A549 (cell line): ENCODE data around the gene HSD3B7. TPM values are rescaled to one million over a fixed set of nuclear protein-coding genes. Genes with fewer than 3 reads are reported as not detected.

Experiments used
- ATAC-seq, 2 experiments: fragments of 200-7000 bp in 1 of 2; fragments of >200 bp in 1 of 2; cut with Nextera tagmentation in 1 of 2; cut with Tn5 transposase in 1 of 2; 3 replicates each; pipeline versions ENCODE4 v1.8.0 to v1.9.1; 2018 to 2020; ENCODE audit warnings: mild to moderate bottlenecking in 1 of 2, moderate library complexity in 1 of 2
- CTCF ChIA-PET: fragments of 300-600 bp; sonication (Branson Sonifier 250); formaldehyde crosslinking; extraction: SDS; loops from one replicate; lab custom pipeline; 2021; ENCODE audit warnings: antibody characterized with exemption, inconsistent platforms; lab: Yijun Ruan, JAX
- POLR2A ChIA-PET: fragments of 350-600 bp; formaldehyde crosslinking; extraction: SDS; loops from one replicate; lab custom pipeline; 2021; ENCODE audit warnings: antibody characterized with exemption, inconsistent platforms; lab: Yijun Ruan, JAX
- DNase-seq, 2 experiments: peaks; one replicate each; pipeline versions ENCODE4 v3.0.0 to v3.0.0-alpha.2; 2011 to 2016; ENCODE audit warnings: low read depth in 1 of 2, low spot score in 1 of 2
- FAIRE-seq: peaks from 2 replicates; lab custom pipeline; 2011; peaks lifted over from hg19 to GRCh38; lab: Jason Lieb, UNC
- H3K27ac ChIP-seq, 2 experiments: fragments of >200 bp; sonication (Bioruptor Twin); formaldehyde crosslinking; 3 replicates each; pipeline ENCODE4 v1.5.1; 2016 to 2017
- H3K4me1 ChIP-seq: fragments of >200 bp; sonication (Bioruptor Twin); formaldehyde crosslinking; 3 replicates; pipeline ENCODE4 v1.6.1; 2016
- H3K4me2 ChIP-seq: fragments of >200 bp; sonication (Bioruptor Twin); formaldehyde crosslinking; 3 replicates; pipeline ENCODE4 v1.6.1; 2016
- H3K4me3 ChIP-seq: fragments of >200 bp; sonication (Bioruptor Twin); formaldehyde crosslinking; 3 replicates; pipeline ENCODE4 v1.5.1; 2016
- H3K9me3 ChIP-seq: fragments of >200 bp; sonication (Bioruptor Twin); formaldehyde crosslinking; 3 replicates; pipeline ENCODE4 v1.6.1; 2016
- CBX8 ChIP-seq: fragments of 200-600 bp; sonication (generic); IDR thresholded peaks from 2 replicates; pipeline ENCODE4 v1.6.1; 2016
- CHD2 ChIP-seq: fragments of 150-350 bp; IDR thresholded peaks from 2 replicates; pipeline ENCODE4 v1.6.1; 2014; ENCODE audit warnings: low read length; ENCODE audit not compliant: partially characterized antibody
- CTCF ChIP-seq: fragments of >200 bp; sonication (Bioruptor Twin); formaldehyde crosslinking; IDR thresholded peaks from 3 replicates; pipeline ENCODE4 v1.5.1; 2016
- EP300 ChIP-seq, 2 experiments: fragments of >200 bp; sonication (Bioruptor Twin); formaldehyde crosslinking; IDR thresholded peaks; 2 replicates in 1 of 2; 3 replicates in 1 of 2; pipeline ENCODE4 v1.6.1; 2016 to 2017
- ESRRA ChIP-seq: fragments of 150-350 bp; IDR thresholded peaks from 2 replicates; pipeline ENCODE4 v1.6.1; 2014; ENCODE audit warnings: mild to moderate bottlenecking, low read length, borderline replicate concordance
- FOXS1 ChIP-seq: fragments of 250-450 bp; sonication (Bioruptor Pico); IDR thresholded peaks from 2 replicates; pipeline ENCODE4 v1.5.0; 2020; ENCODE audit warnings: mild to moderate bottlenecking, moderate library complexity
- HEYL ChIP-seq: fragments of 250-450 bp; sonication (Bioruptor Pico); IDR thresholded peaks from 2 replicates; pipeline ENCODE4 v1.8.0; 2021; ENCODE audit warnings: mild to moderate bottlenecking, moderate library complexity
- HMGXB4 ChIP-seq: fragments of 250-450 bp; sonication (Bioruptor Pico); IDR thresholded peaks from 2 replicates; pipeline ENCODE4 v1.5.0; 2021; ENCODE audit warnings: mild to moderate bottlenecking, moderate library complexity, borderline replicate concordance
- HOXB13 ChIP-seq: fragments of 250-450 bp; sonication (Bioruptor Pico); IDR thresholded peaks from 2 replicates; pipeline ENCODE4 v1.5.0; 2020; ENCODE audit warnings: low read depth, mild to moderate bottlenecking, moderate library complexity
- MAFK ChIP-seq: fragments of 450-650 bp; IDR thresholded peaks from 2 replicates; pipeline ENCODE4 v1.6.1; 2014; ENCODE audit not compliant: partially characterized antibody
- MAX ChIP-seq: IDR thresholded peaks from 2 replicates; pipeline ENCODE4 v1.6.1; 2012
- NFE2L2 ChIP-seq: fragments of 150-350 bp; conservative IDR thresholded peaks from 2 replicates; pipeline ENCODE4 v1.6.1; 2014; ENCODE audit warnings: low read length
- TFCP2L1 ChIP-seq: fragments of 250-450 bp; sonication (Bioruptor Pico); IDR thresholded peaks from 2 replicates; pipeline ENCODE4 v1.5.0; 2021; ENCODE audit warnings: mild to moderate bottlenecking
- ZFP36 ChIP-seq: fragments of 450-650 bp; IDR thresholded peaks from 2 replicates; pipeline ENCODE4 v1.6.1; 2014; ENCODE audit warnings: borderline replicate concordance; ENCODE audit not compliant: partially characterized antibody
- ZSCAN20 ChIP-seq: fragments of 250-450 bp; sonication (Bioruptor Pico); IDR thresholded peaks from 2 replicates; pipeline ENCODE4 v1.8.0; 2022; ENCODE audit warnings: mild to moderate bottlenecking, moderate library complexity
- WGBS: methylation state at CpG from one replicate; pipeline ENCODE4 v1.1.6; 2017; ENCODE audit errors: missing lambda C conversion rate; 5-methylcytosine and 5-hydroxymethylcytosine counted together
- polyA plus RNA-seq, 4 experiments: library from polyadenylated mRNA; depleted of rRNA in 3 of 4; stranded (reverse); fragments of >200 nt; fragmentation: RNase III in 1 of 4; extraction: RNeasy Plus Mini Kit Qiagen cat#74134 plus additional on column Dnase treatment in 1 of 4; gene quantifications; 2 replicates in 3 of 4; 3 replicates in 1 of 4; pipeline ENCODE4 v1.2.3, GENCODE V29; 2011 to 2017
- TF ChIP-seq, protein P1 (sequence below): fragments of 200-600 bp; sonication (generic); IDR thresholded peaks from 2 replicates; pipeline ENCODE4 v1.6.1; 2016; ENCODE audit warnings: antibody characterized with exemption, mild to moderate bottlenecking, moderate library complexity

HSD3B7 gene
- polyA plus RNA-seq, 2 of the 4 experiments (the other 2 are of a cell fraction) = 10.5 to 19.7 TPM

GRCh38 chr16:30986129-30986991 lies 1.4 kb downstream of the HSD3B7 start:
- 89% methylated on average over 19 of the region's 29 CpGs for WGBS
- no peak for FAIRE-seq
- no peak for DNase-seq

DNA sequence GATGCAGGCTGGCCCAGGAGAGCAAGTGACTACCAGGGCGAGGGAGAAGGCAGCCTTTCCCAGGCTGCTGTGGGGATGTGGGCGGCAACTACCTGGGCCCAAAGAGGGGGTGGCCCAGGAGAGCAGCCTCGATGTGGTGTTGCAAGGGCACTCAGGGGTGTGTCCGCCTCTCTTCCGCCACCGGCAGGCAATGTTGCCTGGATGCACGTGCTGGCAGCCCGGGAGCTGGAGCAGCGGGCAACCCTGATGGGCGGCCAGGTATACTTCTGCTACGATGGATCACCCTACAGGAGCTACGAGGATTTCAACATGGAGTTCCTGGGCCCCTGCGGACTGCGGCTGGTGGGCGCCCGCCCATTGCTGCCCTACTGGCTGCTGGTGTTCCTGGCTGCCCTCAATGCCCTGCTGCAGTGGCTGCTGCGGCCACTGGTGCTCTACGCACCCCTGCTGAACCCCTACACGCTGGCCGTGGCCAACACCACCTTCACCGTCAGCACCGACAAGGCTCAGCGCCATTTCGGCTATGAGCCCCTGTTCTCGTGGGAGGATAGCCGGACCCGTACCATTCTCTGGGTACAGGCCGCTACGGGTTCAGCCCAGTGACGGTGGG lies 2.7 kb downstream of the HSD3B7 start:
- DNase-seq = no peak
- H3K4me2 ChIP-seq = no peak overlapping the region
- no peak for ATAC-seq
- TF ChIP-seq ZSCAN20 (CRISPR knock-in tag) (no peak), MAFK (no peak), ZFP36 (no peak), CTCF (no peak), CHD2 (no peak), ESRRA (no peak)
- H3K9me3 ChIP-seq = no peaks in the 10 kb centered on the region
- POLR2A ChIA-PET = interaction anchor here (1.7 kb wide), 1 partner anchor 9 kb away, joined by 6 read pairs; no protein-coding TSS in a partner anchor
- FAIRE-seq = no peak
- CTCF ChIA-PET = interaction anchor here (0.7 to 7.8 kb wide), 3 partner anchors 9 to 156 kb away, joined by 3 to 78 read pairs (median 3); no protein-coding TSS in a partner anchor
- peaks cover 18% of the 10 kb centered on the region for H3K4me1 ChIP-seq
- WGBS = 91% methylated on average over 26 of the region's 30 CpGs
- no peak overlapping the region for H3K27ac ChIP-seq
- no peak overlapping the region for H3K4me3 ChIP-seq

More at GRCh38 chr16:30986129-30986991, 1.4 kb downstream of the HSD3B7 start:
- no peaks in the 10 kb centered on the region for H3K9me3 ChIP-seq
- peak overlapping the region; percentile 89 for H3K4me2 ChIP-seq
- H3K4me1 ChIP-seq = peaks cover 18% of the 10 kb centered on the region
- TF ChIP-seq CTCF (no peak), HEYL (CRISPR knock-in tag) (no peak)
- H3K27ac ChIP-seq = peak overlapping the region; percentile 84 to 88; a peak in 4 of 6 replicates
- no peak for ATAC-seq
- ChIA-PET POLR2A (interaction anchor here (0.5 to 2.0 kb wide), 8 partner anchors 11 to 463 kb away, joined by 3 to 11 read pairs (median 6); partner anchors contain the start of genes ZNF646 and ZNF668), CTCF (interaction anchor here (0.7 to 7.8 kb wide), 43 partner anchors 8 to 471 kb away, joined by 3 to 97 read pairs (median 12); partner anchors contain the start of genes STX4, VKORC1, ZNF646 and ZNF668)
- no peak overlapping the region for H3K4me3 ChIP-seq

DNA sequence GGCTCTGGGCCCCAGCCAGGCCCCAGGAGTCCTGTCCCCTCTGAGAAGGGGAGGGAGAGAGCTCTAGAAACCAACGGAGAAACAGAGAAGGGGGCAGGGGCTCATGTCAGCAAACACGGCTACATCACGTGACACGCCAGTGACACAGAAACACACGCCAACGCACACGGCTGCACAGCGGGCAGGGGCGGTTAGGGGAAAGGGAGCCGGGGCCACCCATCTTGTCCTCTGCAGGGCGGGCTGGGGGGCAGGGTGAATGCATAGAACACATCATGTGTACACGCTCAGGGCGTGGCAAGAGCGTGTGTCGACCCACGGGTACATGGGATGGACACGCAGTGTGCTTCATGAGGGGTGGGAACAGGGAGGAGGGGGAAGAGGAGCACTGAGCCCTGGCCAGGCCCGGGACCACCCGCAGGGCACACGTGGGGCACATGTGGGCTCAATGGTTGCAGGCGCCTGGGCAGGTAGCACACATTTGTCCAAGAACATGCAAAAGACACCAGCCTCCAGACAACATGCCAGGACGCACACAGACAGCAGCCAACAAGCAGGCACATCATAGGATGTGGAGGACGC lies 4.6 kb downstream of the HSD3B7 start:
- DNase-seq (no peak), ATAC-seq (no peak), FAIRE-seq (no peak)
- 87% methylated on average over 23 of the region's 23 CpGs for WGBS
- Histone ChIP-seq H3K4me2 (no peak overlapping the region), H3K4me3 (no peak overlapping the region), H3K9me3 (no peaks in the 10 kb centered on the region), H3K4me1 (peaks cover 21% of the 10 kb centered on the region), H3K27ac (no peak overlapping the region)
- ChIA-PET CTCF (interaction anchor here (1.0 kb wide), 1 partner anchor 26 kb away, joined by 4 read pairs; no protein-coding TSS in a partner anchor), POLR2A (no interaction called here)
- TF ChIP-seq NFE2L2 = no peak
- TF ChIP-seq FOXS1 = no peak
- TF ChIP-seq MAFK = no peak
- TF ChIP-seq CBX8 = no peak
- no peak for TF ChIP-seq EP300 (IDR thresholded peaks at IDR 0.05)

- DNase-seq (no peak), FAIRE-seq (no peak), ATAC-seq (no peak)
- WGBS = 87% methylated on average over 9 of the region's 12 CpGs
- ChIA-PET POLR2A (no interaction called here), CTCF (interaction anchor here (1.0 kb wide), 1 partner anchor 27 kb away, joined by 4 read pairs; no protein-coding TSS in a partner anchor)
- Histone ChIP-seq H3K27ac (no peak overlapping the region; a peak in 1 of 6 replicates), H3K4me2 (no peak overlapping the region), H3K4me3 (no peak overlapping the region), H3K9me3 (no peaks in the 10 kb centered on the region), H3K4me1 (peaks cover 23% of the 10 kb centered on the region)
- TF ChIP-seq HMGXB4 (CRISPR knock-in tag) (no peak), MAX (no peak), TFCP2L1 (no peak), ZSCAN20 (CRISPR knock-in tag) (no peak), HOXB13 (CRISPR knock-in tag) (no peak)
- TF ChIP-seq, protein P1, sequence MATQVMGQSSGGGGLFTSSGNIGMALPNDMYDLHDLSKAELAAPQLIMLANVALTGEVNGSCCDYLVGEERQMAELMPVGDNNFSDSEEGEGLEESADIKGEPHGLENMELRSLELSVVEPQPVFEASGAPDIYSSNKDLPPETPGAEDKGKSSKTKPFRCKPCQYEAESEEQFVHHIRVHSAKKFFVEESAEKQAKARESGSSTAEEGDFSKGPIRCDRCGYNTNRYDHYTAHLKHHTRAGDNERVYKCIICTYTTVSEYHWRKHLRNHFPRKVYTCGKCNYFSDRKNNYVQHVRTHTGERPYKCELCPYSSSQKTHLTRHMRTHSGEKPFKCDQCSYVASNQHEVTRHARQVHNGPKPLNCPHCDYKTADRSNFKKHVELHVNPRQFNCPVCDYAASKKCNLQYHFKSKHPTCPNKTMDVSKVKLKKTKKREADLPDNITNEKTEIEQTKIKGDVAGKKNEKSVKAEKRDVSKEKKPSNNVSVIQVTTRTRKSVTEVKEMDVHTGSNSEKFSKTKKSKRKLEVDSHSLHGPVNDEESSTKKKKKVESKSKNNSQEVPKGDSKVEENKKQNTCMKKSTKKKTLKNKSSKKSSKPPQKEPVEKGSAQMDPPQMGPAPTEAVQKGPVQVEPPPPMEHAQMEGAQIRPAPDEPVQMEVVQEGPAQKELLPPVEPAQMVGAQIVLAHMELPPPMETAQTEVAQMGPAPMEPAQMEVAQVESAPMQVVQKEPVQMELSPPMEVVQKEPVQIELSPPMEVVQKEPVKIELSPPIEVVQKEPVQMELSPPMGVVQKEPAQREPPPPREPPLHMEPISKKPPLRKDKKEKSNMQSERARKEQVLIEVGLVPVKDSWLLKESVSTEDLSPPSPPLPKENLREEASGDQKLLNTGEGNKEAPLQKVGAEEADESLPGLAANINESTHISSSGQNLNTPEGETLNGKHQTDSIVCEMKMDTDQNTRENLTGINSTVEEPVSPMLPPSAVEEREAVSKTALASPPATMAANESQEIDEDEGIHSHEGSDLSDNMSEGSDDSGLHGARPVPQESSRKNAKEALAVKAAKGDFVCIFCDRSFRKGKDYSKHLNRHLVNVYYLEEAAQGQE = no peak
Observed at GRCh38 chr16:30990105-30990504, 5.1 kb downstream of the HSD3B7 start.
